SK-N-SH treated with all-trans-retinoic acid at 6 μM for 48 hours (cell line): Measurements from ENCODE around the gene ATP2A2.

ENCODE experiments used
- ATAC-seq: fragments of 200-7000 bp; cut with Tn5 transposase; 3 replicates; pipeline ENCODE4 v1.9.1; 2020; ENCODE audit warnings: mild to moderate bottlenecking, moderate library complexity
- ARNTL ChIP-seq: fragments of 450-650 bp; formaldehyde crosslinking; IDR thresholded peaks from 2 replicates; pipeline ENCODE4 v1.5.0; 2020; ENCODE audit warnings: low read depth, mild to moderate bottlenecking, moderate library complexity, borderline replicate concordance
- BACH2 ChIP-seq: fragments of 250-450 bp; sonication (Bioruptor Pico); IDR thresholded peaks from 2 replicates; pipeline ENCODE4 v1.9.0; 2021; ENCODE audit warnings: mild to moderate bottlenecking, borderline replicate concordance
- CREB5 ChIP-seq: fragments of 250-450 bp; sonication (Bioruptor Pico); IDR thresholded peaks from 2 replicates; pipeline ENCODE4 v1.5.1; 2020; ENCODE audit warnings: low read depth, mild to moderate bottlenecking, moderate library complexity
- CSDC2 ChIP-seq: fragments of 250-450 bp; sonication (Bioruptor Pico); IDR thresholded peaks from 2 replicates; pipeline ENCODE4 v1.5.0; 2020; ENCODE audit warnings: mild to moderate bottlenecking, moderate library complexity
- CSRNP3 ChIP-seq: fragments of 250-450 bp; sonication (Bioruptor Pico); IDR thresholded peaks from 2 replicates; pipeline ENCODE4 v1.5.1; 2021; ENCODE audit warnings: mild to moderate bottlenecking, moderate library complexity
- ESRRG ChIP-seq: fragments of 250-450 bp; sonication (Bioruptor Pico); IDR thresholded peaks from 2 replicates; pipeline ENCODE4 v1.6.1; 2021; ENCODE audit warnings: mild to moderate bottlenecking
- GLIS3 ChIP-seq: fragments of 250-450 bp; sonication (Bioruptor Pico); IDR thresholded peaks from 2 replicates; pipeline ENCODE4 v1.5.0; 2020; ENCODE audit warnings: mild to moderate bottlenecking, moderate library complexity
- ISL1 ChIP-seq: fragments of 250-450 bp; sonication (Bioruptor Pico); IDR thresholded peaks from 2 replicates; pipeline ENCODE4 v2.1.2; 2022; ENCODE audit warnings: mild to moderate bottlenecking, moderate library complexity
- OSR1 ChIP-seq: fragments of 250-450 bp; sonication (Bioruptor Pico); IDR thresholded peaks from 2 replicates; pipeline ENCODE4 v1.8.0; 2022; ENCODE audit warnings: moderate library complexity, mild to moderate bottlenecking, inconsistent platforms
- PATZ1 ChIP-seq: fragments of 250-450 bp; sonication (Bioruptor Pico); IDR thresholded peaks from 2 replicates; pipeline ENCODE4 v1.8.0; 2020; ENCODE audit warnings: mild to moderate bottlenecking, moderate library complexity, borderline replicate concordance
- PPARA ChIP-seq: fragments of 250-450 bp; sonication (Bioruptor Pico); IDR thresholded peaks from 2 replicates; pipeline ENCODE4 v1.5.0; 2020; ENCODE audit warnings: mild to moderate bottlenecking, borderline replicate concordance
- RARB ChIP-seq: fragments of 250-450 bp; sonication (Bioruptor Pico); IDR thresholded peaks from 2 replicates; pipeline ENCODE4 v1.8.0; 2021; ENCODE audit warnings: mild to moderate bottlenecking, moderate library complexity
- SNAI2 ChIP-seq: fragments of 250-450 bp; sonication (Bioruptor Pico); IDR thresholded peaks from 2 replicates; pipeline ENCODE4 v1.5.0; 2020; ENCODE audit warnings: mild to moderate bottlenecking, moderate library complexity
- TCF4 ChIP-seq: fragments of 250-450 bp; sonication (Bioruptor Pico); IDR thresholded peaks from 2 replicates; pipeline ENCODE4 v1.8.0; 2021; ENCODE audit warnings: mild to moderate bottlenecking, moderate library complexity, borderline replicate concordance
- TOX ChIP-seq: fragments of 250-450 bp; sonication (Bioruptor Pico); IDR thresholded peaks from 2 replicates; pipeline ENCODE4 v1.8.0; 2021; ENCODE audit warnings: mild to moderate bottlenecking, moderate library complexity, borderline replicate concordance
- TSHZ2 ChIP-seq: fragments of 250-450 bp; sonication (Bioruptor Pico); IDR thresholded peaks from 2 replicates; pipeline ENCODE4 v1.5.0; 2020; ENCODE audit warnings: mild to moderate bottlenecking, moderate library complexity
- ZC3H10 ChIP-seq: fragments of 250-450 bp; sonication (Bioruptor Pico); IDR thresholded peaks from 2 replicates; pipeline ENCODE4 v1.5.1; 2021; ENCODE audit warnings: mild to moderate bottlenecking, moderate library complexity
- ZFP3 ChIP-seq: fragments of 250-450 bp; sonication (Bioruptor Pico); IDR thresholded peaks from 2 replicates; pipeline ENCODE4 v1.5.0; 2020; ENCODE audit warnings: mild to moderate bottlenecking, moderate library complexity
- ZFP30 ChIP-seq: fragments of 450-650 bp; formaldehyde crosslinking; IDR thresholded peaks from 2 replicates; pipeline ENCODE4 v1.5.0; 2022; ENCODE audit warnings: mild to moderate bottlenecking, moderate library complexity
- ZNF565 ChIP-seq: fragments of 450-650 bp; formaldehyde crosslinking; conservative IDR thresholded peaks from 2 replicates; pipeline ENCODE4 v1.5.0; 2020; ENCODE audit warnings: low read depth, mild to moderate bottlenecking, moderate library complexity
- ZNF70 ChIP-seq: fragments of 450-650 bp; formaldehyde crosslinking; IDR thresholded peaks from 2 replicates; pipeline ENCODE4 v1.5.0; 2020; ENCODE audit warnings: mild to moderate bottlenecking, moderate library complexity
- ZNF8 ChIP-seq: fragments of 450-650 bp; formaldehyde crosslinking; IDR thresholded peaks from 2 replicates; pipeline ENCODE4 v1.5.0; 2020; ENCODE audit warnings: mild to moderate bottlenecking, moderate library complexity
- TF ChIP-seq, protein P1 (sequence below): fragments of 250-450 bp; sonication (Bioruptor Pico); IDR thresholded peaks from 2 replicates; pipeline ENCODE4 v1.8.0; 2021; ENCODE audit warnings: low read depth, mild to moderate bottlenecking, moderate library complexity, borderline replicate concordance

Gene ATP2A2

GRCh38 chr12:110349514-110350151 lies 68.6 kb downstream of the ATP2A2 start:
- ATAC-seq, result no peak
- TF ChIP-seq ISL1 (CRISPR knock-in tag) (no peak), ESRRG (CRISPR knock-in tag) (no peak), ZFP3 (CRISPR knock-in tag) (no peak), TCF4 (CRISPR knock-in tag) (no peak), ZC3H10 (CRISPR knock-in tag) (no peak), RARB (no peak), TSHZ2 (CRISPR knock-in tag) (no peak), ARNTL (CRISPR knock-in tag) (no peak), GLIS3 (CRISPR knock-in tag) (no peak), TOX (CRISPR knock-in tag) (no peak), ZNF565 (CRISPR knock-in tag) (no peak), SNAI2 (CRISPR knock-in tag) (no peak), OSR1 (no peak)
- TF ChIP-seq, all 23 proteins: peak for 0

- no peak for TF ChIP-seq PPARA (CRISPR knock-in tag)
- no peak for TF ChIP-seq BACH2 (CRISPR knock-in tag)
- no peak for TF ChIP-seq ZNF565 (CRISPR knock-in tag)
- TF ChIP-seq ZNF8, result no peak
- no peak for TF ChIP-seq OSR1
- no peak for TF ChIP-seq ZFP3 (CRISPR knock-in tag)
- TF ChIP-seq ZNF70, result no peak
- no peak for TF ChIP-seq PATZ1 (CRISPR knock-in tag)
- no peak for TF ChIP-seq CSDC2 (CRISPR knock-in tag)
- no peak for TF ChIP-seq SNAI2 (CRISPR knock-in tag)
- no peak for TF ChIP-seq TSHZ2 (CRISPR knock-in tag)
- TF ChIP-seq ISL1 (CRISPR knock-in tag), result no peak
- TF ChIP-seq ZC3H10 (CRISPR knock-in tag), result no peak
- TF ChIP-seq, protein P1, sequence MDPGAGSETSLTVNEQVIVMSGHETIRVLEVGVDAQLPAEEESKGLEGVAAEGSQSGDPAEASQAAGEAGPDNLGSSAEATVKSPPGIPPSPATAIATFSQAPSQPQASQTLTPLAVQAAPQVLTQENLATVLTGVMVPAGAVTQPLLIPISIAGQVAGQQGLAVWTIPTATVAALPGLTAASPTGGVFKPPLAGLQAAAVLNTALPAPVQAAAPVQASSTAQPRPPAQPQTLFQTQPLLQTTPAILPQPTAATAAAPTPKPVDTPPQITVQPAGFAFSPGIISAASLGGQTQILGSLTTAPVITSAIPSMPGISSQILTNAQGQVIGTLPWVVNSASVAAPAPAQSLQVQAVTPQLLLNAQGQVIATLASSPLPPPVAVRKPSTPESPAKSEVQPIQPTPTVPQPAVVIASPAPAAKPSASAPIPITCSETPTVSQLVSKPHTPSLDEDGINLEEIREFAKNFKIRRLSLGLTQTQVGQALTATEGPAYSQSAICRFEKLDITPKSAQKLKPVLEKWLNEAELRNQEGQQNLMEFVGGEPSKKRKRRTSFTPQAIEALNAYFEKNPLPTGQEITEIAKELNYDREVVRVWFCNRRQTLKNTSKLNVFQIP (CRISPR knock-in tag), result no peak
- no peak for TF ChIP-seq ZFP30 (CRISPR knock-in tag)
- TF ChIP-seq TCF4 (CRISPR knock-in tag), result no peak
- TF ChIP-seq ARNTL (CRISPR knock-in tag), result no peak
- TF ChIP-seq CSRNP3 (CRISPR knock-in tag), result no peak
- no peak for TF ChIP-seq CREB5 (CRISPR knock-in tag)
- ATAC-seq, result no peak
These were observed 70.1 kb downstream of the ATP2A2 start for GRCh38 chr12:110351119-110351518.
